Neural progenitor cell (in vitro differentiated cells): ENCODE measurements around the gene CYP4Z1.

ENCODE experiments used
- EZH2 ChIP-seq: fragments of 200-600 bp; sonication (generic); IDR thresholded peaks from 2 replicates; pipeline ENCODE4 v1.6.1; 2017; ENCODE audit warnings: antibody characterized with exemption, mild to moderate bottlenecking, moderate library complexity
- EZH2phosphoT487 ChIP-seq: fragments of 200-600 bp; sonication (generic); IDR thresholded peaks from 2 replicates; pipeline ENCODE4 v1.6.1; 2017; ENCODE audit warnings: antibody characterized with exemption
- TF ChIP-seq, protein P1 (sequence below): fragments of 200-600 bp; sonication (generic); IDR thresholded peaks from 2 replicates; pipeline ENCODE4 v1.5.1; 2017; ENCODE audit warnings: antibody characterized with exemption, mild to moderate bottlenecking

DNA sequence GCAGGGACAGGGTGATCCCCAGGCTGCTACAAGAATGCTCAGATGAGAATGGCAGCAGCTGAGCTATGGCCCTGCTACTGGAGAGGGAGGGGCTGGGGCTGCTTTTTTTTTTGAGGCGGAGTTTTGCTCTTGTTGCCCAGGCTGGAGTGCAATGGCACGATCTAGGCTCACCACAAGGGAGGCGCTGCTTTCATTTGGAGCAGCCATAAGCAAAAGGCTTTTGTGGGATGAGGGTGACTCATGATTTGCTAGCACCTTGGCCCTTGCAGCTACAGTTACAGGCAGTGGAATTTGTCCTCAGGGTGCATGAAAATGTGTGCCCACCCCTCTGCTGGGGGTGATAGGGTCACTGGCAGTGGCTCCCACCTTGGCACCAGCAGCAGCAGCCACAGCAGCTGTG, 37.8 kb downstream of the CYP4Z1 start:
- TF ChIP-seq, protein P1, sequence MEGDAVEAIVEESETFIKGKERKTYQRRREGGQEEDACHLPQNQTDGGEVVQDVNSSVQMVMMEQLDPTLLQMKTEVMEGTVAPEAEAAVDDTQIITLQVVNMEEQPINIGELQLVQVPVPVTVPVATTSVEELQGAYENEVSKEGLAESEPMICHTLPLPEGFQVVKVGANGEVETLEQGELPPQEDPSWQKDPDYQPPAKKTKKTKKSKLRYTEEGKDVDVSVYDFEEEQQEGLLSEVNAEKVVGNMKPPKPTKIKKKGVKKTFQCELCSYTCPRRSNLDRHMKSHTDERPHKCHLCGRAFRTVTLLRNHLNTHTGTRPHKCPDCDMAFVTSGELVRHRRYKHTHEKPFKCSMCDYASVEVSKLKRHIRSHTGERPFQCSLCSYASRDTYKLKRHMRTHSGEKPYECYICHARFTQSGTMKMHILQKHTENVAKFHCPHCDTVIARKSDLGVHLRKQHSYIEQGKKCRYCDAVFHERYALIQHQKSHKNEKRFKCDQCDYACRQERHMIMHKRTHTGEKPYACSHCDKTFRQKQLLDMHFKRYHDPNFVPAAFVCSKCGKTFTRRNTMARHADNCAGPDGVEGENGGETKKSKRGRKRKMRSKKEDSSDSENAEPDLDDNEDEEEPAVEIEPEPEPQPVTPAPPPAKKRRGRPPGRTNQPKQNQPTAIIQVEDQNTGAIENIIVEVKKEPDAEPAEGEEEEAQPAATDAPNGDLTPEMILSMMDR, result no peak
- TF ChIP-seq EZH2 (no peak), EZH2phosphoT487 (no peak)
